Memory B cell (primary cell): Measurements from ENCODE around the gene ANKLE1.

Experiments
- ATAC-seq: fragments of 150-1000 bp; cut with Tn5 transposase; 2 replicates; pipeline ENCODE4 v1.10.0; 2021; ENCODE audit warnings: low read depth, mild to moderate bottlenecking, moderate library complexity
- DNase-seq, 2 donors: peaks; one replicate each; pipeline ENCODE4 v3.0.0; 2022; ENCODE audit warnings: low spot score in 2 of 2
- H3K27ac Mint-ChIP-seq: one replicate; pipeline ENCODE4 v1.8.0; 2022; ENCODE audit warnings: mild to moderate bottlenecking, moderate library complexity, mixed read lengths
- H3K27me3 Mint-ChIP-seq: one replicate; pipeline ENCODE4 v1.8.0; 2022; ENCODE audit warnings: mixed read lengths
- H3K36me3 Mint-ChIP-seq: one replicate; pipeline ENCODE4 v1.8.0; 2022; ENCODE audit warnings: mild to moderate bottlenecking, mixed read lengths
- H3K4me1 Mint-ChIP-seq: one replicate; pipeline ENCODE4 v1.8.0; 2022; ENCODE audit warnings: mixed read lengths
- H3K4me3 Mint-ChIP-seq: one replicate; pipeline ENCODE4 v1.8.0; 2022; ENCODE audit warnings: mild to moderate bottlenecking, moderate library complexity, mixed read lengths
- H3K9me3 Mint-ChIP-seq: one replicate; pipeline ENCODE4 v1.8.0; 2022; ENCODE audit warnings: mixed read lengths

ANKLE1 gene

GRCh38 chr19:17243211-17243829, 38.4 kb upstream of the ANKLE1 start:
- ATAC-seq = no peak
- no peak for DNase-seq
- Mint-ChIP-seq H3K4me3 (peak overlapping the region; percentile 37), H3K27ac (peak overlapping the region; percentile 76), H3K4me1 (peaks cover 16% of the 10 kb centered on the region), H3K9me3 (no peaks in the 10 kb centered on the region), H3K27me3 (no peaks in the 10 kb centered on the region), H3K36me3 (no peaks in the 10 kb centered on the region)

- H3K27me3 Mint-ChIP-seq = no peaks in the 10 kb centered on the region
- H3K36me3 Mint-ChIP-seq = no peaks in the 10 kb centered on the region
- no peaks in the 10 kb centered on the region for H3K9me3 Mint-ChIP-seq
- H3K4me3 Mint-ChIP-seq = peak overlapping the region; percentile 71
- ATAC-seq = no peak
- H3K27ac Mint-ChIP-seq = peak overlapping the region; percentile 25
- DNase-seq = no peak
- peaks cover 16% of the 10 kb centered on the region for H3K4me1 Mint-ChIP-seq
Observed at GRCh38 chr19:17243830-17244617, 37.7 kb upstream of the ANKLE1 start.

- Mint-ChIP-seq H3K27ac (no peak overlapping the region), H3K4me1 (peaks cover 16% of the 10 kb centered on the region), H3K36me3 (no peaks in the 10 kb centered on the region), H3K27me3 (no peaks in the 10 kb centered on the region), H3K4me3 (peak overlapping the region; percentile 71), H3K9me3 (no peaks in the 10 kb centered on the region)
- ATAC-seq (peak; percentile 3), DNase-seq (no peak)
Observed at GRCh38 chr19:17244618-17245534, 36.8 kb upstream of the ANKLE1 start.

- ATAC-seq (peak; percentile 35), DNase-seq (peak in 1 of 2 donors; percentile 65)
- Mint-ChIP-seq H3K9me3 (no peaks in the 10 kb centered on the region), H3K4me3 (peak within 1 kb of the TSS; percentile 98), H3K27ac (peak within 1 kb of the TSS; percentile 85), H3K36me3 (no peaks in the 10 kb centered on the region), H3K27me3 (no peaks in the 10 kb centered on the region), H3K4me1 (peaks cover 16% of the 10 kb centered on the region)
Observed at GRCh38 chr19:17245535-17245984, 36.1 kb upstream of the ANKLE1 start, which contains the start of gene NR2F6. Gene NR2F6, minus strand, starts transcription at chr19:17245919. Its CDS starts 699 bp downstream, at chr19:17245220.

- DNase-seq = no peak
Observed at GRCh38 chr19:17246681-17247425, 34.8 kb upstream of the ANKLE1 start.

GRCh38 chr19:17248011-17248776, 33.5 kb upstream of the ANKLE1 start:
- Mint-ChIP-seq H3K27me3 (no peaks in the 10 kb centered on the region), H3K4me3 (peak overlapping the region; percentile 17), H3K9me3 (no peaks in the 10 kb centered on the region), H3K27ac (no peak overlapping the region), H3K4me1 (peaks cover 12% of the 10 kb centered on the region), H3K36me3 (no peaks in the 10 kb centered on the region)
- ATAC-seq (no peak), DNase-seq (no peak)

More at GRCh38 chr19:17246681-17247425, 34.8 kb upstream of the ANKLE1 start:
- peak overlapping the region; percentile 85 for H3K27ac Mint-ChIP-seq
- H3K36me3 Mint-ChIP-seq = no peaks in the 10 kb centered on the region
- peak; percentile 3 for ATAC-seq
- H3K27me3 Mint-ChIP-seq = no peaks in the 10 kb centered on the region
- no peaks in the 10 kb centered on the region for H3K9me3 Mint-ChIP-seq
- H3K4me1 Mint-ChIP-seq = peaks cover 16% of the 10 kb centered on the region
- peak overlapping the region; percentile 98 for H3K4me3 Mint-ChIP-seq

GRCh38 chr19:17249887-17250548, 31.7 kb upstream of the ANKLE1 start:
- no peaks in the 10 kb centered on the region for H3K27me3 Mint-ChIP-seq
- DNase-seq = no peak
- no peaks in the 10 kb centered on the region for H3K36me3 Mint-ChIP-seq
- H3K27ac Mint-ChIP-seq = no peak overlapping the region
- no peak for ATAC-seq
- H3K4me1 Mint-ChIP-seq = peaks cover 9% of the 10 kb centered on the region
- no peak overlapping the region for H3K4me3 Mint-ChIP-seq
- H3K9me3 Mint-ChIP-seq = no peaks in the 10 kb centered on the region

- ATAC-seq (no peak), DNase-seq (no peak)
- no peaks in the 10 kb centered on the region for H3K36me3 Mint-ChIP-seq
- H3K9me3 Mint-ChIP-seq = no peaks in the 10 kb centered on the region
- H3K27me3 Mint-ChIP-seq = no peaks in the 10 kb centered on the region
- no peak overlapping the region for H3K27ac Mint-ChIP-seq
- H3K4me1 Mint-ChIP-seq = no peaks in the 10 kb centered on the region
- H3K4me3 Mint-ChIP-seq = no peak overlapping the region
Observed at GRCh38 chr19:17254636-17255035, 27.1 kb upstream of the ANKLE1 start.

- H3K27me3 Mint-ChIP-seq = no peaks in the 10 kb centered on the region
- H3K4me1 Mint-ChIP-seq = no peaks in the 10 kb centered on the region
- DNase-seq (no peak), ATAC-seq (no peak)
- no peaks in the 10 kb centered on the region for H3K9me3 Mint-ChIP-seq
- H3K27ac Mint-ChIP-seq = no peak overlapping the region
- no peak overlapping the region for H3K4me3 Mint-ChIP-seq
- no peaks in the 10 kb centered on the region for H3K36me3 Mint-ChIP-seq
Observed at GRCh38 chr19:17255150-17255621, 26.5 kb upstream of the ANKLE1 start.

GRCh38 chr19:17256130-17256529, 25.6 kb upstream of the ANKLE1 start:
- no peaks in the 10 kb centered on the region for H3K27me3 Mint-ChIP-seq
- H3K4me1 Mint-ChIP-seq = peaks cover 5% of the 10 kb centered on the region
- no peak overlapping the region for H3K4me3 Mint-ChIP-seq
- H3K9me3 Mint-ChIP-seq = no peaks in the 10 kb centered on the region
- H3K27ac Mint-ChIP-seq = no peak overlapping the region
- DNase-seq = no peak
- no peak for ATAC-seq
- no peaks in the 10 kb centered on the region for H3K36me3 Mint-ChIP-seq

GRCh38 chr19:17259118-17259780, 22.5 kb upstream of the ANKLE1 start:
- no peaks in the 10 kb centered on the region for H3K27me3 Mint-ChIP-seq
- ATAC-seq (no peak), DNase-seq (no peak)
- no peaks in the 10 kb centered on the region for H3K9me3 Mint-ChIP-seq
- no peak overlapping the region for H3K4me3 Mint-ChIP-seq
- H3K4me1 Mint-ChIP-seq = peaks cover 5% of the 10 kb centered on the region
- H3K36me3 Mint-ChIP-seq = no peaks in the 10 kb centered on the region
- H3K27ac Mint-ChIP-seq = no peak overlapping the region

- no peak overlapping the region for H3K4me3 Mint-ChIP-seq
Observed at GRCh38 chr19:17259934-17260333, 21.8 kb upstream of the ANKLE1 start.

More at GRCh38 chr19:17259934-17260333, 21.8 kb upstream of the ANKLE1 start:
- no peak for DNase-seq
- no peaks in the 10 kb centered on the region for H3K9me3 Mint-ChIP-seq
- H3K36me3 Mint-ChIP-seq = no peaks in the 10 kb centered on the region
- peaks cover 10% of the 10 kb centered on the region for H3K4me1 Mint-ChIP-seq
- H3K27me3 Mint-ChIP-seq = no peaks in the 10 kb centered on the region
- ATAC-seq = no peak
- no peak overlapping the region for H3K27ac Mint-ChIP-seq
